K562 (cell line): Measurements from ENCODE around the gene PYCR2. TPM values are rescaled to one million over a fixed set of nuclear protein-coding genes. Genes with fewer than 3 reads are reported as not detected.

Experiments
- BCOR ChIP-seq: fragments of 450-650 bp; IDR thresholded peaks from 2 replicates; pipeline ENCODE4 v1.6.1; 2016
- FOXK1 ChIP-seq: sonication (generic); formaldehyde crosslinking; IDR thresholded peaks from 2 replicates; pipeline ENCODE4 v1.8.0; 2022; ENCODE audit warnings: missing genetic modification reagents, mild to moderate bottlenecking, borderline replicate concordance
- KAT8 ChIP-seq: fragments of 450-650 bp; IDR thresholded peaks from 2 replicates; pipeline ENCODE4 v1.6.1; 2016; ENCODE audit warnings: low read depth, mild to moderate bottlenecking
- SETDB1 ChIP-seq: IDR thresholded peaks from one replicate; pipeline ENCODE4 v1.6.1; 2012; ENCODE audit warnings: low read length, control low read depth, inconsistent platforms
- SIRT6 ChIP-seq: IDR thresholded peaks from one replicate; pipeline ENCODE4 v1.6.1; 2012; ENCODE audit warnings: low read depth, mild to moderate bottlenecking, control low read depth, inconsistent platforms, low read length, moderate library complexity
- SRF ChIP-seq, 2 experiments: fragments of 250-450, 450-650 bp in 1 of 2; sonication (Bioruptor Pico) in 1 of 2; sonication (generic) in 1 of 2; formaldehyde crosslinking; IDR thresholded peaks; 2 replicates each; pipeline versions ENCODE4 v1.5.0 to v1.5.1; 2020 to 2022; ENCODE audit warnings: mild to moderate bottlenecking in 1 of 2, missing genetic modification reagents in 1 of 2
- THRAP3 ChIP-seq: fragments of 450-650 bp; IDR thresholded peaks from 2 replicates; pipeline ENCODE4 v1.6.1; 2016; ENCODE audit warnings: mild to moderate bottlenecking, inconsistent platforms, borderline replicate concordance
- ZBTB1 ChIP-seq: sonication (generic); formaldehyde crosslinking; IDR thresholded peaks from 2 replicates; pipeline ENCODE4 v1.8.1; 2023; ENCODE audit warnings: missing genetic modification reagents, low read depth, mild to moderate bottlenecking, borderline replicate concordance
- ZNF175 ChIP-seq: fragments of 200-800 bp; sonication (Bioruptor generic); IDR thresholded peaks from 2 replicates; pipeline ENCODE4 v1.6.1; 2016; ENCODE audit warnings: low read depth, mild to moderate bottlenecking, missing genetic modification characterization, missing compliant biosample characterization
- ZNF76 ChIP-seq: fragments of 250-450 bp; sonication (Bioruptor Pico); IDR thresholded peaks from 2 replicates; pipeline ENCODE4 v1.4.0; 2020; ENCODE audit warnings: mild to moderate bottlenecking, moderate library complexity, borderline replicate concordance
- ZNF766 ChIP-seq: fragments of 200-800 bp; sonication (Bioruptor generic); conservative IDR thresholded peaks from 2 replicates; pipeline ENCODE4 v1.6.1; 2016; ENCODE audit warnings: missing genetic modification characterization, missing compliant biosample characterization
- polyA plus RNA-seq, 8 experiments: library from polyadenylated mRNA; depleted of rRNA in 4 of 8; stranded (reverse) in 5 of 8; unstranded in 3 of 8; fragments of >200 nt; fragmentation: Nextera tagmentation in 2 of 8; fragmentation: Illumina TruSeq in 1 of 8; extraction: Ambion mirVana in 2 of 8; extraction: Trizol in 1 of 8; gene quantifications; 2 replicates each; pipeline versions ENCODE4 v1.2.1 to v1.2.3, GENCODE V29; 2011 to 2014; ENCODE audit warnings: inconsistent platforms in 1 of 8, missing spikeins in 1 of 8
- total RNA-seq, 7 experiments: library from RNA; depleted of rRNA in 6 of 7; stranded (reverse); fragments of >200 nt in 6 of 7; fragmentation: Illumina TruSeq in 2 of 7; extraction: Trizol in 2 of 7; gene quantifications; 2 replicates each; pipeline versions ENCODE4 v1.2.1 to v1.2.3, GENCODE V29; 2011 to 2021; ENCODE audit warnings: low replicate concordance in 1 of 7
- TF ChIP-seq, protein P1 (sequence below): fragments of 150-350 bp; conservative IDR thresholded peaks from 2 replicates; pipeline ENCODE4 v1.6.1; 2014; ENCODE audit warnings: low read length
- TF ChIP-seq, protein P2 (sequence below): fragments of 450-650 bp; IDR thresholded peaks from 2 replicates; pipeline ENCODE4 v1.6.1; 2017; ENCODE audit warnings: mild to moderate bottlenecking, moderate library complexity
- TF ChIP-seq, protein P3 (sequence below): IDR thresholded peaks from 2 replicates; pipeline ENCODE4 v1.6.1; 2014; ENCODE audit warnings: antibody characterized with exemption
- TF ChIP-seq, protein P4 (sequence below): fragments of 450-650 bp; formaldehyde crosslinking; IDR thresholded peaks from 2 replicates; pipeline ENCODE4 v1.4.0; 2022; ENCODE audit warnings: missing genetic modification characterization
- TF ChIP-seq, protein P5 (sequence below): sonication (generic); formaldehyde crosslinking; IDR thresholded peaks from 2 replicates; pipeline ENCODE4 v1.9.0; 2022; ENCODE audit warnings: mild to moderate bottlenecking, missing genetic modification reagents
- TF ChIP-seq, protein P6 (sequence below), 2 experiments: fragments of 250-450 bp in 1 of 2; fragments of 450-650 bp in 1 of 2; sonication (Bioruptor Pico) in 1 of 2; IDR thresholded peaks; 2 replicates each; pipeline versions ENCODE4 v1.6.1 to v1.8.0; 2016 to 2021; ENCODE audit warnings: mild to moderate bottlenecking in 2 of 2, moderate library complexity in 2 of 2, missing compliant biosample characterization in 1 of 2, missing genetic modification characterization in 1 of 2

PYCR2 gene
- total and polyA plus RNA-seq, 9 of the 15 experiments (the other 6 are each of a cell fraction or from before 2014, with no cell fraction given): 5.5 to 219 (median 127) TPM

DNA sequence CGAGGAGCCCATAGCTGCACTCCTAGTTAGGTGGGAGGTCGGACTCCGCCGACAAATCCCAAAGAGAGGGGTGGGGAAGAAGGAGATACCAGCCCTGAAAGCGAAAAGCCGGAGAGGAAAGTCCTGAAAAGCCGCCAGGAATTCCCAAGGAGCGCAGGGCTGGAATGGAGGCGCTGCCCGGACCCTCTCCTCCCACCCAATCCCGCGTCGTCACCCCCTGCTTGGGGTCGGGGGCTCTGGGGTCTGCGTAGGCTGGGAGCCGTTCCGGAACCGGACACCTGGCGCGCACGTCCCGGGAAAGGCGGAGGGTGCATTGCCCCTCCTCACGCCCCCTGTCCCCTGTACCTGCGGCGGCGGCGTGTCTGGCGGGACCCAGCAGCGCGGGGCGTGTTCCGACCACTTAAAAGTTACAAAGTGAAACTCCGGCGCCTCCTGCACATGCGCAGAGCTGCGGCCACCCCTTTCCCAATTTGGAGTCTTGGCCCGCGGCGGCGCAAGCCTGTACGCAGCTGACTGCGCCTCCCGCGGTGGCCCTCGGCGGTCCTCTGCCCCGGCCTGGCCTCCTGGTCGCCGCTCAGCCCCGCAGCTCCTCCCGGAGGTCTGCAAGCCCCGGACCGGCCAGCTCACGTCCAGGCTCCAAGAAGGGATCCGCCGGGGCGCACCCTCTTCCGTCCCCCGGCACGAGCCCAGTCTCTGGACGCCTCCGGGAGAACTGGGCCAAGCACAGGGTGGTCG, 41.9 kb downstream of the PYCR2 start, which contains the start of gene TMEM63A (continued):
- TF ChIP-seq, protein P1, sequence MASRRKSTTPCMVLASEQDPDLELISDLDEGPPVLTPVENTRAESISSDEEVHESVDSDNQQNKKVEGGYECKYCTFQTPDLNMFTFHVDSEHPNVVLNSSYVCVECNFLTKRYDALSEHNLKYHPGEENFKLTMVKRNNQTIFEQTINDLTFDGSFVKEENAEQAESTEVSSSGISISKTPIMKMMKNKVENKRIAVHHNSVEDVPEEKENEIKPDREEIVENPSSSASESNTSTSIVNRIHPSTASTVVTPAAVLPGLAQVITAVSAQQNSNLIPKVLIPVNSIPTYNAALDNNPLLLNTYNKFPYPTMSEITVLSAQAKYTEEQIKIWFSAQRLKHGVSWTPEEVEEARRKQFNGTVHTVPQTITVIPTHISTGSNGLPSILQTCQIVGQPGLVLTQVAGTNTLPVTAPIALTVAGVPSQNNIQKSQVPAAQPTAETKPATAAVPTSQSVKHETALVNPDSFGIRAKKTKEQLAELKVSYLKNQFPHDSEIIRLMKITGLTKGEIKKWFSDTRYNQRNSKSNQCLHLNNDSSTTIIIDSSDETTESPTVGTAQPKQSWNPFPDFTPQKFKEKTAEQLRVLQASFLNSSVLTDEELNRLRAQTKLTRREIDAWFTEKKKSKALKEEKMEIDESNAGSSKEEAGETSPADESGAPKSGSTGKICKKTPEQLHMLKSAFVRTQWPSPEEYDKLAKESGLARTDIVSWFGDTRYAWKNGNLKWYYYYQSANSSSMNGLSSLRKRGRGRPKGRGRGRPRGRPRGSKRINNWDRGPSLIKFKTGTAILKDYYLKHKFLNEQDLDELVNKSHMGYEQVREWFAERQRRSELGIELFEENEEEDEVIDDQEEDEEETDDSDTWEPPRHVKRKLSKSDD: no peak
- TF ChIP-seq KAT8 (no peak), THRAP3 (no peak), ZBTB1 (CRISPR knock-in tag) (peak; percentile 83), FOXK1 (no peak), SETDB1 (no peak), SRF (CRISPR knock-in tag; IDR thresholded peaks at IDR 0.05) (peak in 1 of 2 experiments; percentile 94), ZNF175 (CRISPR knock-in tag) (no peak), SIRT6 (no peak), ZNF766 (no peak), ZNF76 (CRISPR knock-in tag) (no peak), BCOR (peak; percentile 34; the same call in 1 of the 2 replicates)
- TF ChIP-seq, protein P2, sequence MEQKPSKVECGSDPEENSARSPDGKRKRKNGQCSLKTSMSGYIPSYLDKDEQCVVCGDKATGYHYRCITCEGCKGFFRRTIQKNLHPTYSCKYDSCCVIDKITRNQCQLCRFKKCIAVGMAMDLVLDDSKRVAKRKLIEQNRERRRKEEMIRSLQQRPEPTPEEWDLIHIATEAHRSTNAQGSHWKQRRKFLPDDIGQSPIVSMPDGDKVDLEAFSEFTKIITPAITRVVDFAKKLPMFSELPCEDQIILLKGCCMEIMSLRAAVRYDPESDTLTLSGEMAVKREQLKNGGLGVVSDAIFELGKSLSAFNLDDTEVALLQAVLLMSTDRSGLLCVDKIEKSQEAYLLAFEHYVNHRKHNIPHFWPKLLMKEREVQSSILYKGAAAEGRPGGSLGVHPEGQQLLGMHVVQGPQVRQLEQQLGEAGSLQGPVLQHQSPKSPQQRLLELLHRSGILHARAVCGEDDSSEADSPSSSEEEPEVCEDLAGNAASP: no peak
- TF ChIP-seq, protein P3, sequence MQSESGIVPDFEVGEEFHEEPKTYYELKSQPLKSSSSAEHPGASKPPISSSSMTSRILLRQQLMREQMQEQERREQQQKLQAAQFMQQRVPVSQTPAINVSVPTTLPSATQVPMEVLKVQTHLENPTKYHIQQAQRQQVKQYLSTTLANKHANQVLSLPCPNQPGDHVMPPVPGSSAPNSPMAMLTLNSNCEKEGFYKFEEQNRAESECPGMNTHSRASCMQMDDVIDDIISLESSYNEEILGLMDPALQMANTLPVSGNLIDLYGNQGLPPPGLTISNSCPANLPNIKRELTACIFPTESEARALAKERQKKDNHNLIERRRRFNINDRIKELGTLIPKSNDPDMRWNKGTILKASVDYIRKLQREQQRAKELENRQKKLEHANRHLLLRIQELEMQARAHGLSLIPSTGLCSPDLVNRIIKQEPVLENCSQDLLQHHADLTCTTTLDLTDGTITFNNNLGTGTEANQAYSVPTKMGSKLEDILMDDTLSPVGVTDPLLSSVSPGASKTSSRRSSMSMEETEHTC: no peak
- TF ChIP-seq, protein P4, sequence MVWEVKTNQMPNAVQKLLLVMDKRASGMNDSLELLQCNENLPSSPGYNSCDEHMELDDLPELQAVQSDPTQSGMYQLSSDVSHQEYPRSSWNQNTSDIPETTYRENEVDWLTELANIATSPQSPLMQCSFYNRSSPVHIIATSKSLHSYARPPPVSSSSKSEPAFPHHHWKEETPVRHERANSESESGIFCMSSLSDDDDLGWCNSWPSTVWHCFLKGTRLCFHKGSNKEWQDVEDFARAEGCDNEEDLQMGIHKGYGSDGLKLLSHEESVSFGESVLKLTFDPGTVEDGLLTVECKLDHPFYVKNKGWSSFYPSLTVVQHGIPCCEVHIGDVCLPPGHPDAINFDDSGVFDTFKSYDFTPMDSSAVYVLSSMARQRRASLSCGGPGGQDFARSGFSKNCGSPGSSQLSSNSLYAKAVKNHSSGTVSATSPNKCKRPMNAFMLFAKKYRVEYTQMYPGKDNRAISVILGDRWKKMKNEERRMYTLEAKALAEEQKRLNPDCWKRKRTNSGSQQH (CRISPR knock-in tag): 0 out of 2 replicates have a peak, but pooled peaks have one; percentile 6
- TF ChIP-seq, protein P5, sequence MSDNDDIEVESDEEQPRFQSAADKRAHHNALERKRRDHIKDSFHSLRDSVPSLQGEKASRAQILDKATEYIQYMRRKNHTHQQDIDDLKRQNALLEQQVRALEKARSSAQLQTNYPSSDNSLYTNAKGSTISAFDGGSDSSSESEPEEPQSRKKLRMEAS (CRISPR knock-in tag): peak; percentile 83
- TF ChIP-seq, protein P6, sequence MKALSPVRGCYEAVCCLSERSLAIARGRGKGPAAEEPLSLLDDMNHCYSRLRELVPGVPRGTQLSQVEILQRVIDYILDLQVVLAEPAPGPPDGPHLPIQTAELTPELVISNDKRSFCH (CRISPR knock-in tag; IDR thresholded peaks at IDR 0.05): no peak
- TF ChIP-seq, protein P6 (tag; IDR thresholded peaks at IDR 0.05): no peak
